GM18511 (cell line): ENCODE data around the gene IL1A.

Experiments used
- ATAC-seq: cut with Tn5 transposase; IDR thresholded peaks from one replicate; pipeline ENCODE4 v1.9.1; 2021; ENCODE audit warnings: mild to moderate bottlenecking, moderate library complexity; ENCODE audit not compliant: unreplicated experiment

The IL1A gene

GRCh38 chr2:112818094-112818902 is 34.0 kb upstream of the IL1A start:
- no peak for ATAC-seq

DNA sequence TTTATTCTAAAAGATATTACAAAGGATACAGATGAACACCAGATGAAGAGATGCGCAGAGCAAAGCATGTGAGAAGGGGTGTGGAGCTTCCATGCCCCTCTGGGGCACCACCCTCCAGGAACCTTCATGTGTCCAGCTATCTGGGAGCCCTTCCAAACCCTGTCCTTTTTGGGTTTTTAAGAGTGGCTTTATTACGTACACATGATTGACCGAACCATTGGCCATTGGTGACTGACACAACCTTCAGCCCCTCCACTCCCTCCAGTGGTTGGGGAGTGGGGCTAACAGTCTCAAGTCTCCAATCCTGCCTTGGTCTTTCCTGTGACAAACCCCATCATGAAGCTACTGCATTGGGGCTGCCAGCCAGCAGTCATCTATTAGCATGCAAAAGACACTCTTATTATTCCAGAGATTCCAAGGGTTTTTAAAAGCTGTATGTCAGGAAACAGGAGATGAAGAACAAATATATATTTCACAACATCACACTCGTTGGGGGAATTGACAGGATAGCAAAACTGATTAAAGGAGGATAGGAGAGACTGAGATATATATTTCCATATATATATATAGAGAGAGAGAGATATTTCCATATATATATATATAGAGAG is 32.9 kb upstream of the IL1A start:
- ATAC-seq, result no peak

DNA sequence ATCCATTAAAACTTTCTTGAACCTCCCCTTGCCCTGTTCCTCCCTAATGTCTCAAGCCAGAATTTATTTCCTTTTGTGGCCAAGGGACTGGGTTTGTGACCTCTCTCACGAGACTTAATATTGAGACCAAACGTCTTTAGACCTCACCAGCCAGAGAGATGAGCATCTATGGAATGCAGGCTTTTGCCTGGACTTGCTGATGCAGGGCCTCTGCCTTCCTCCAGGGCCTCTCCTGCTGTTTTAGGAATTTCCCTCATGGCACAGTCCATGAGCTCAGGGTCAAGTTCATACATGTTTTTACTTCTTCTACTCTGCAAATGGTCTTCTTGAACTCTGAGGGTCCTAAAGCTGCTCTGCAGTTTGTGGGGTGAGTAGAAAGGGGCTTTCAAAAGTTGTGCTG is 30.0 kb upstream of the IL1A start:
- no peak for ATAC-seq

GRCh38 chr2:112813280-112813966 is 29.1 kb upstream of the IL1A start:
- no peak for ATAC-seq

DNA sequence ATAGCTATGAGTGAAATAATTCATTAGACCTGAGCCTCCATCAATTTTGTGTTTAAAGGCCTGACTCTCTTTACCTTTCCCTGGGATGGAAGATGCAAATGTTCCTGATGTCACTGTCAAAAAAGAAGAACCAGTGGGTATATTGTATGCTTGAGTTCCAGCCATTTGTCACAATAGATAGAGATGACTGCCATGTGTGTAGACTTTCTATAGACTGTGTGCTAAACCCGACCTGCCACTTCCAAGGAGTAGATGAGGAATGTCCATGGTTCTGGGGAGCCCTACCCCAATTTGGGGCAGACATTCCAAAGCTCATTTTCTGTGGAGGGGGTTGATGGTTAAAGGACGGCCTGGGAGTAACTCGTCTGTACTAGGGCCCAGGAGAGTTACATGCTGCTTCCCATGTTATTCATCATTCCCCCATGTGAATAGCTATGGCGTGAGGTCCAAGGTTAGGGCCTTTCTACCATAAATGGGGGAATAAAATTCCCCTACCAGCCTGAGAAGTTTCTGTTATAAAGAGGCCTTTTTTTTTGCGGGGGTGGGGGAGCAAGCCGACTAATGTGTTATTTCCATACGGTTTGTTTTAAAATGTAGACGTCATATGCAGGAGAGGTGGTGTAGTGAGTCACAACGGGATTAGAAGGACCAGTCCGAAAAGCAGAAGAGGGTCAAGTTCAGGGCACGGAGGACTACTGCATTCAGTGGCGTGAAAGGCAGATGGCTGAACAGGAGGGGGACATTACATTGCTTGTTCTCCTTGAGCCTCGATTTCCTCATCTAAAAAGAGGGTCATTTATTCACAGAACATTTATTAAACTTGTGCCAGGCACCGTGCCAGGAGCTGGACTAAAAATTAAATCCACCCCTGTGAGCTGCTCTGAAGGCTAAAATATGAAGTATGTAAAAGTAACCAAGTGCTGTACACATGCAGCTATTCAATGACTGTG is 28.3 kb upstream of the IL1A start:
- ATAC-seq, result no peak

GRCh38 chr2:112811841-112812306 is 27.6 kb upstream of the IL1A start:
- ATAC-seq, result no peak

DNA sequence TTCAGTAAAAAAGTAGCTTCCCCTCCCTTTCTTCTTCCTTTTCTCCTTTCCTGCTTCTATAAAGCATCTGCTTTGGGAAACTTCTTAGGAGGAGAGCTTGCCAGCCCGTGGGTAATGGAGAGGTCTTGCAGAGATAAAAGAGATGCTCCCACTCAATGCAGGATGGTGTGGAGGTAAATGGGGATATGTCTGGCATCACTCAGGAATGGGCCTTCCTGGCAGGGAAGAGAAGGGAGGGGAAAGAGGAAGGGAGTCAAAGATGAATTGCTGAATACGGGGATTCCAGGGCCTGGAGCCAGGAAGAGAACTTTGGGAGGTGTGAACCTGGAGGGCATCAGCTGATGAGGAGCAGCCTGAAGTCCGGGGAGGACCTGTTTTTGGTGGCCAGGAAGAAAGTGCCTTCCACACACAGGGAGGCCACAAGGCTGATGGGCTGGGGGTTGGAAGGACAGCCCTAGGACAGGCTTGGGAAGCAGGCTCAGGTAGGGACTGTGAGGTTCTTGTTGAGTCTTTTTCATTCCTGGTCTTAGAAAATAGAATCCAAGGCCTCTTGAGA is 27.1 kb upstream of the IL1A start:
- no peak for ATAC-seq

- no peak for ATAC-seq
Observed at GRCh38 chr2:112809112-112809511, 24.8 kb upstream of the IL1A start.

GRCh38 chr2:112807233-112807807 is 23.0 kb upstream of the IL1A start:
- ATAC-seq, result no peak

DNA sequence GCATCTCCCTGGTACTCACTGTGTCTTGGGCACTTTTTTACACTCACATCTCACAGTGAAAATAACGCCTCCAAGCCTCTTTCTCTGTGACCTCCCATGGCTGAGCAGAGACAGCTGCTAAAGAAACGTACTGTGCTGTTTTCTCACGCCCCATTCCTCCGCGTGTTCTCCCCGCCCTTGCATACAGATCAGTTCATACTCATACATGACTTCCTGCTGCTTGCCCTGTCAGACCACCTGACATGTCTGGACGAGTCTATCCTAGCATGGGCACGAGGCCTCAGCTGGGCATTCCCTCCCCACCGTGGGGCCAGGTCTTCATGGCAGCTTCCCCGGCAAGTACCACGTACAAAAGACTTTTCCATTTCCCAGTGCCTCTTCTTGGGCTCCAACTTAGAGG is 21.2 kb upstream of the IL1A start:
- ATAC-seq, result peak; percentile 61

- ATAC-seq, result no peak
Observed at GRCh38 chr2:112803691-112804521, 19.6 kb upstream of the IL1A start.

GRCh38 chr2:112800881-112801583 is 16.7 kb upstream of the IL1A start:
- ATAC-seq, result no peak

DNA sequence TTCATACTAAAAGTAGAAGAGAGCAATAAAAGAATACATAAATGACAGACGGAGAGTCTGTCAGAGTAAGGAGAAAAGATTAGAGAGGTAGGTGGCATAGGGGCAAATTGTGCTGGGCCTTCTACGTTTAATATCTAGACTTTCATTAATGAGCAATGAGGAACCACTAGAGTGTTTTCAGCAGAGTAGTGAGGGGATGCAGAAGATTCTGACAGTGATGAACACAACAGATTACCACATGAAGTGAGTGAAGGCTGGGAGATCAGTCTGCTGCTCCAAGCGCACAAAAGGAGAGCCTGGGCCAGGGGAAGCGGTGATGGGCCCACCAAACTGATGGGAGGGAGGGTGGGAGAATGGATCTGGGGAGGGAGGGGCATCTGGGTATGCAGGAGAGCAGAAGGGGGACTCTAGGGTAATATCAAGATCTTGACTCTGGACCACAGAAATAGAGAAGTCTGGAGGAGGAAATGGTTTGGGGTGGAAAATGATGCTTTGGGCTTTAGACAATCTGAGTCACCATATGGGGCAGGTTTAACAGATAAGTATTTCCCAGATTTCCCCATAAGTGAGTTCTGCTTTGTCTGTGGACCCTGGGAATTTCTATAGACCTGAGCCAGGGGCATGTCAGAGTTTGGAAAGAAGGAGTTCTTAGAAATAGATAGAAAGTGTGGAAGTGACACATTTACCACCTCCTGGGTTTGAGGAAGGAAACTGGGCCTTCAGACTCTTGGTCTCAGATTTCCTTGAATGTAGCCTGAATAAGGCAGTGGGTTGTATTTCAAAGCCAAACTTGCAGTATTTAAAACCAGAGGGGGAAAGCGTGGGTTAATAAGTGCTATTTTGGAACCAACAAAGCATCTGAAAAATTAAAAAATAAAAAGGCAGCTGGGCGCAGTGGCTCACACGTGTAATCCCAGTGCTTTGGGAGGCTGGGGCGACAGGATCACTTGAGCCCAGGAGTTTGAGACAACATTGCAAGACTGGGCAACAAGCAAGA is 15.0 kb upstream of the IL1A start:
- ATAC-seq, result no peak

DNA sequence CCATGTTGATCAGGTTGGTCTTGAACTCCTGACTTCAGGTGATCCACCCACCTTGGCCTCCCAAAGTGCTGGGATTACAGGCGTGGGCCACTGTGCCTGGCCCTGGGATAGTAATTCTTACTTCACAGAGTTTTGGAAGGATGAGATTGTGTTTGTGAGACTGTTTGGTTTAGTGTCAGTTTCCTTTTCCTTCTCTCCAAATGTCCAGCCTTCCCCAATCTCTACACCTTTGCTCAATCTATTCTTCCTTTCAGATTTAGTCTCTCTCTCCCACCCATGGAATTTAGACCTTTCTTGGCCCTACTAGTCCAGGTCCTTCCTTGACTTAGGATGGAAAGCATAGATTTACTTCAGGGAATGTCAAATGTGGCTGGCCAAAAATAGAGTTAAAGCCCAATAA is 12.2 kb upstream of the IL1A start:
- no peak for ATAC-seq

DNA sequence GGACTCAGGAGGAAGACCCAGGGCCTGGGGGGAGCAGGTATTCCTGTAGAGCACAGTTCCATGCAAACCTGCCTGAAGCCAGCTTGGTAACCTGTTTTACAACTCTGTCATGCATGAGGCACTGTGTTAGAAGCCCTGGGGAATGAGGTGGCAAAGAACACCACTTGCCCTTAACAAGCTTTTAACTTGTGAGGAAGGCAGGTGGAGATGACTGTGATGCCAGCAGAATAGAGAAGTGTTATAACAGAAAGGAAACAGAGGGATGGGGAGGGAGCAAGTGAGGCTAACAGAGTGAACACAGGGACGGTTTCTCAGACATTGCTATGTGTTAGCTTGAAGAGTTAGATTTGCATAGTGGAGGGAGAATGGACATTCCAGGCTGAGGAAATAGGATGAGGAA is 11.5 kb upstream of the IL1A start:
- ATAC-seq, result no peak

GRCh38 chr2:112794841-112795240 is 10.5 kb upstream of the IL1A start:
- ATAC-seq, result no peak

GRCh38 chr2:112794131-112794733 is 9.9 kb upstream of the IL1A start:
- no peak for ATAC-seq
